ENCODE measurements around the gene SDS.

Gene SDS

DNA sequence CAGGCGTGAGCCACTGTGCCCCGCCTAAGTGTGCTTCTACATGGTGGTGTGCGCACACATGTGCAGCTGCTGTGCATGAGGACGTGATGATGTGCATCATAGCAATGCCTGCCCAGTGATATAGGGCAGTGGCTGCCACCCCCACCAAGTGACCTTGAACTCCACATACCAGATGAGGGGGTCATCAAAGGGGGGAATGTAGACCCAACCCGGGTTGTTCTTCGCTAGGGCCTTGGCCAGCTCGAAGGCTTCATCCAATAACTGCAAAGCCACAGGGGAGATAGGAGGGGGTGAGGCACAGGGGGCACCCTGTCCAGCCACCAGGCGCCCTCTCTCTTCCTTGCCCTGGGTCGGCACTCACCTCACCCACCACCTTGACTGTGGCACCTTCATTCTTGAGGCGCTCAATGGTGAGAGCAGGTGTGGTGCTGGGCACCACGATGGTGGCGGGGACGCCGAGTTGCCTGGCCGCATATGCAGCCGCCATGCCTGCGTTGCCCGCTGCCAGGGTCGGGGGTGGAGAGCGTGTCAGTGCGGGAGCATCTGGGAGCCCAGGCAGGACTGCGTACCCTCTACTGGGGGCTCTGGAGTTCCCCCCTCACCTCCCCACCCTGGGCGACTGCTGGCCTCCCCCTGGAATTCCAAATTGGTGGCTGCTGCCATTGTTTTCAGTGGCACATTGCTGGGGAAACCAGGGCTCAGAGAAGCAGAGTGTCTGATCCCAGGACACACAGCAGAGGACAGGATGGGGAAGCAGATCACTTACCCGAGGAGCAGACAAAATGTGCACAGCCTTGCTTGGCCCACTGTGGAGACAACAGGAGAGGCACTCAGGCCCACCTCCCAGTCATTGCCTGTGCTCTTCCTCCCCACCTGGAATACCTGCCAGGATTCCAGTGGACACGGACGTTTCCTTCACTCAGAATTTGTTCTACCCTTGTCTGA lies 5.1 kb downstream of the SDS start:
- DNase-seq (ENCODE audit: low read depth in 2 of 2), result no peak

GRCh38 chr12:113397497-113398197 lies 6.0 kb downstream of the SDS start:
- no peak for DNase-seq (ENCODE audit: low read depth in 2 of 2)

GRCh38 chr12:113396828-113397496 lies 6.7 kb downstream of the SDS start:
- DNase-seq (ENCODE audit: low read depth in 2 of 2), result no peak

DNA sequence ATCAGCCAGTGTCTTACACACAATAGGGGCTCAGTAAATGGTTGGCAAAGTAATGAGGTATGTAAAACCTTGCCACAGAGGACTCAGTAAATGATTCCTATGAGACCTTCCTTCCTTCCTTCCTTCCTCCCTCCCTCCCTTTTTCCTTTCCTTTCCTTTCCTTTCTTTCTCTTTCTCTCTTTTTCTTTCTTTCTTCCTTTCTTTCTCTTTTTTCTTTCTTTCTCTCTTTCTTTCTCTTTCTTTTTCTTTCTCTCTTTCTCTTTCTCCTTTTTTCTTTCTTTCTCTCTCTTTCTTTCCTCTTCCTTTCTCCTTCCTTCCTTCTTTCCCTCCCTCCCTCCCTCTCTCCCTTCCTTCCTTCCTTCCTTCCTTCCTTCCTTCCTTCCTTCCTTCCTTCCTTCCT lies 7.5 kb downstream of the SDS start:
- no peak for DNase-seq (ENCODE audit: low read depth in 2 of 2)

DNA sequence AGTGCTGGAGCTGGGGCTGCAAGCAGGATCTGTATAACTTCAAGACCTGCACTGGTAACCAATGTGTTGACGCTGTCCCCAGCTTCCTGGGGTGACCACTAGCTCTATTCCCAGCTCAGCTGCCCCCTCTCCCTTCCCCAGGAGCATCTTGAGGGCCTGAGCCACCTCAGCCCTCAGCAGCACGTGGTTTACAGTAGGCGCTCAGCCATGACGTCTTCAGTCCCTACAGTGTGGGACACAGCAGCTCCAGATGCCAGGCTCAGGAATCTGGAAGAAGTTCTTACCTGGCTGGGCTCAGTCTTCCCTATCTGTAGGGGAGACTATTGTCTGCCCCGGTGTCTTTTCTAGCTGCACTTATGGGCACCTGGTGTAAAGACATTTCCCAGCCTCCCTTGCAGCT lies 8.6 kb downstream of the SDS start:
- no peak for DNase-seq (ENCODE audit: low read depth in 2 of 2)

GRCh38 chr12:113393749-113394148 lies 9.9 kb downstream of the SDS start:
- DNase-seq (ENCODE audit: low read depth in 2 of 2), result no peak

GRCh38 chr12:113392988-113393579 lies 10.6 kb downstream of the SDS start:
- peak in 1 of 2 donors; percentile 1 for DNase-seq (ENCODE audit: low read depth in 2 of 2)

GRCh38 chr12:113392520-113392919 lies 11.2 kb downstream of the SDS start:
- DNase-seq (ENCODE audit: low read depth in 2 of 2), result no peak

GRCh38 chr12:113391650-113392337 lies 11.9 kb downstream of the SDS start:
- no peak for DNase-seq (ENCODE audit: low read depth in 2 of 2)

GRCh38 chr12:113391145-113391544 lies 12.5 kb downstream of the SDS start:
- no peak for DNase-seq (ENCODE audit: low read depth in 2 of 2)

GRCh38 chr12:113390064-113391043 lies 13.3 kb downstream of the SDS start:
- DNase-seq (ENCODE audit: low read depth in 2 of 2), result no peak

DNA sequence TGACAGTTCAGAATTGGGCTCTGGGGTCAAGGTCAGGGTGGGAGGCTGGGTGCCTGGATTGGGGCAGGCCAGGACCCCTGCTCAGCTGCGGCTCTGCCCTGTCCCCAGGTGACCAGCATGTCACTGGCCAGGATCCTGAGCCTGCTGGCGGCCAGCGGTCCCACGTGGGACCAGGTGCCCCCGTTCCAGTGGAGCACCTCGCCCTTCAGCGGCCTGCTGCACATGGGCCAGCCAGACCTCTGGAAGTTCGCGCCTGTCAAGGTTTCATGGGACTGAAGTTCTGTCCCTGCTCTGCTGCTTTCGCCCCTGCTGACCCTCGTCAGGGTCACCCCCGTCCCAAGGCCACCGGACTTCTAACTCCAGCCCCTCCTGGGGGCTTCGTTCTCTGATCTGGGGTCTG lies 15.3 kb downstream of the SDS start:
- DNase-seq (ENCODE audit: low read depth in 2 of 2), result no peak

DNA sequence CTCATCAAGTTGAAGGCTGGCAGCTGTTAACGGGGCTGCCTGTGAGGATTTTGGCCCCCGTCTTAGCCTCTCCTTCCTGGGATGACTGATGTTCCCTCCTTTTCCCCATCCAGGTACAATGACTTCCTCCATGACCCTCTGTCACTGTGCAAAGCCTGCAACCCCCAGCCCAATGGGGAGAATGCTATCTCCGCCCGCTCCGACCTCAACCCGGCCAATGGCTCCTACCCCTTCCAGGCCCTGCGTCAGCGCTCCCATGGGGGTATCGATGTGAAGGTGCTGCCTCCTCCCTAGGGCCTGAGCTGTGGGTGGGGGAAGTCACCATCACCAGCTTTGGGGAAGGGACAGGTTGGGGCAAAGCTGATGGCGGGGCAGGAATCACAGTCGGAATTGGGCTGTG lies 16.1 kb downstream of the SDS start:
- DNase-seq (ENCODE audit: low read depth in 2 of 2), result no peak

- no peak for DNase-seq (ENCODE audit: low read depth in 2 of 2)
Observed at GRCh38 chr12:113386866-113387566, 16.7 kb downstream of the SDS start.

- no peak for DNase-seq (ENCODE audit: low read depth in 2 of 2)
Observed at GRCh38 chr12:113385282-113385882, 18.3 kb downstream of the SDS start.

DNA sequence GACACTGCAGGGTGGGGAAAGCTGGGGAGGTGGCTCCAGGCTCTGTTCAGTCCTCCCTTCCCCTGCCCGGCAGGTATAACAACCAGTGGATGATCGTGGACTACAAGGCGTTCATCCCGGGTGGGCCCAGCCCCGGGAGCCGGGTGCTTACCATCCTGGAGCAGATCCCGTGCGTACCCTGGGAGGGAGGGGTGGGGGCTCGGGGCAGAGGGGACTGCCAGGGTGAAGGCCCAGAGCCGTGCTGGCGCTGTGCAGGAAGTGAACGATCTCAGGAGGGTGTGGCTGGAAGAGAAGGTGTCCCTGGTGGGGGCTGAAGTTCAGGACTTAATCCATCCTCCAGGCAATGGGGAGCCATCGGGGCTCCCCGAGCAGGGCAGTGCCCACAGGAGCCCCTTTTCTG lies 18.9 kb downstream of the SDS start:
- DNase-seq (ENCODE audit: low read depth in 2 of 2), result no peak

DNA sequence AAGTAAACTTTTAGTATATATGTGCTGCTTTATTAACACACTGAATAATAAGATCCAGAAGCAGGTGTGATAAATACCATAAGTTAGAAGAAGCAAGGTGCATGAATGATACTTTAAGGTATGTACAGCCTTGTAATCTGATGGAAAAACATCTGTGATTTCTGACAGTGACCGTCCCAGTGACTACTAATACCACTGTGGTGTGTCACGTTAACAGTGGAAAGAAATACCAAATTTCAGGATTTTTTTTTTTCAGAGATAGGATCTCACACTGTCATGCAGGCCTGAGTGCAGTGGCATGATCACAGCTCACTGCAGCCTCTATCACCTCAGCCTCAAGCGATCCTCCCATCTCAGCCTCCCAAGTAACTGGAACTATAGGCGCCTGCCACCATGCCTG lies 21.5 kb downstream of the SDS start:
- DNase-seq (ENCODE audit: low read depth in 2 of 2), result no peak

GRCh38 chr12:113381220-113381619 lies 22.5 kb downstream of the SDS start:
- DNase-seq (ENCODE audit: low read depth in 2 of 2), result no peak

DNA sequence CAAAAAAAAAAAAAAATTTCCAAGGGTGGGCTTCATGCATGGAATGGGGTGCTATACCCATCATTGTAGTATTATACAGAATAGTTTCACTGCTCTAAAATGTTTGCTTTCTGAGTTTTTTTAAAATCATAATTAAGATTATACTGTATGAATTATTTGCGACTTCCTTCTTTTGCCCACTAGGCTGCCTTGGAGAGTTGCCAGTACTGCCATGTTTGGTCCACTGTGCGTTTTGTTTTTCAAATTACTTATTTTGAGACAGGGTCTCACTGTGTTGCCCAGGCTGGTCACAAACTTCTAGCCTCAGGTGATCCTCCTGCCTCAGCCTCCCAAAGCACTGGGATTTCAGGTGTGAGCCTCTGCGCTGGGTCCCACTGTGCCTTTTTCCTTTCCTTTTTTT lies 25.4 kb downstream of the SDS start:
- no peak for DNase-seq (ENCODE audit: low read depth in 2 of 2)

Measured in stimulated activated CD8-positive, alpha-beta memory T cell treated with anti-CD3 and anti-CD28 coated beads, Interleukin-2, amount 100 ng/mL, for 48 hours (primary cell).